Kidney epithelial cell (primary cell): Measurements from ENCODE around the gene C13orf42. TPM values are rescaled to one million over a fixed set of nuclear protein-coding genes. Genes with fewer than 3 reads are reported as not detected.
"Not testable (repeated sequence)": the region's sequence is repeated elsewhere in the genome, so short reads cannot be mapped to it uniquely, and the experiment has no call there.

Experiments used
- DNase-seq: peaks from one replicate; pipeline ENCODE4 v3.0.0-alpha.2; 2010; ENCODE audit warnings: low read depth
- H3K27me3 ChIP-seq: 2 replicates; pipeline ENCODE4 v1.6.0; 2011; ENCODE audit warnings: low read length; ENCODE audit not compliant: control insufficient read depth, insufficient read depth
- H3K36me3 ChIP-seq: 2 replicates; pipeline ENCODE4 v1.5.1; 2011; ENCODE audit warnings: low read length; ENCODE audit not compliant: control insufficient read depth, insufficient read depth
- H3K4me3 ChIP-seq: 2 replicates; pipeline ENCODE4 v1.5.1; 2011; ENCODE audit warnings: low read depth, mild to moderate bottlenecking, control low read depth, low read length
- CTCF ChIP-seq: IDR thresholded peaks from 2 replicates; pipeline ENCODE4 v1.5.1; 2011; ENCODE audit warnings: mild to moderate bottlenecking, moderate library complexity, low read length, control low read depth, inconsistent platforms; ENCODE audit not compliant: insufficient read depth, poor library complexity, severe bottlenecking
- total RNA-seq: library from RNA; depleted of rRNA; stranded (reverse); fragments of >200 nt; gene quantifications from 2 replicates; pipeline ENCODE4 v1.2.3, GENCODE V29; 2015

C13orf42 gene
- total RNA-seq, 1 donor from 2014 or later = not detected

- no peaks in the 10 kb centered on the region for H3K27me3 ChIP-seq
- DNase-seq = no peak
These were observed 23.8 kb upstream of the C13orf42 start for GRCh38 chr13:51134763-51135365.

GRCh38 chr13:51130348-51130747 lies 19.3 kb upstream of the C13orf42 start:
- TF ChIP-seq CTCF = no peak
- H3K36me3 ChIP-seq = no peaks in the 10 kb centered on the region
- no peak overlapping the region for H3K4me3 ChIP-seq
- no peak for DNase-seq
- peaks cover 2% of the 10 kb centered on the region for H3K27me3 ChIP-seq

More at GRCh38 chr13:51134763-51135365, 23.8 kb upstream of the C13orf42 start:
- H3K4me3 ChIP-seq = no peak overlapping the region
- H3K36me3 ChIP-seq = no peaks in the 10 kb centered on the region
- no peak for TF ChIP-seq CTCF

- TF ChIP-seq CTCF = peak; percentile 82
- no peak for DNase-seq
- no peak overlapping the region for H3K4me3 ChIP-seq
- no peaks in the 10 kb centered on the region for H3K36me3 ChIP-seq
- H3K27me3 ChIP-seq = peaks cover 4% of the 10 kb centered on the region
These were observed 14.6 kb upstream of the C13orf42 start for GRCh38 chr13:51125495-51126226.

- Histone ChIP-seq H3K27me3 (peaks cover 4% of the 10 kb centered on the region), H3K4me3 (no peak overlapping the region), H3K36me3 (no peaks in the 10 kb centered on the region)
- DNase-seq = peak; percentile 31
- TF ChIP-seq CTCF = no peak
These were observed 11.9 kb upstream of the C13orf42 start for GRCh38 chr13:51122868-51123566.

- DNase-seq, H3K4me3 ChIP-seq, H3K27me3 ChIP-seq, H3K36me3 ChIP-seq: not testable (repeated sequence)
These were observed 9.8 kb upstream of the C13orf42 start for GRCh38 chr13:51120873-51121272.

GRCh38 chr13:51118809-51119431 lies 7.8 kb upstream of the C13orf42 start:
- no peak overlapping the region for H3K4me3 ChIP-seq
- no peak for DNase-seq

More at GRCh38 chr13:51118809-51119431, 7.8 kb upstream of the C13orf42 start:
- no peak for TF ChIP-seq CTCF
- Histone ChIP-seq H3K36me3 (no peaks in the 10 kb centered on the region), H3K27me3 (peaks cover 3% of the 10 kb centered on the region)
